HepG2 (cell line): ENCODE data around the gene PPOX. TPM values are rescaled to one million over a fixed set of nuclear protein-coding genes. Genes with fewer than 3 reads are reported as not detected.

Source experiments
- BCL6 ChIP-seq: IDR thresholded peaks from 2 replicates; pipeline ENCODE4 v1.6.1; 2016; ENCODE audit warnings: missing genetic modification reagents, missing compliant biosample characterization
- BRD4 ChIP-seq: sonication (generic); formaldehyde crosslinking; IDR thresholded peaks from 2 replicates; pipeline ENCODE4 v1.4.0; 2020; ENCODE audit warnings: missing genetic modification reagents
- CHCHD3 ChIP-seq: sonication (generic); formaldehyde crosslinking; IDR thresholded peaks from 2 replicates; pipeline ENCODE4 v1.8.0; 2022; ENCODE audit warnings: mild to moderate bottlenecking, missing genetic modification reagents, moderate library complexity
- HDAC1 ChIP-seq: sonication (generic); formaldehyde crosslinking; IDR thresholded peaks from 2 replicates; pipeline ENCODE4 v1.5.1; 2020; ENCODE audit warnings: mild to moderate bottlenecking, missing genetic modification reagents
- HMG20A ChIP-seq: IDR thresholded peaks from 2 replicates; pipeline ENCODE4 v1.6.1; 2016; ENCODE audit warnings: borderline replicate concordance
- HOXA3 ChIP-seq: sonication (generic); formaldehyde crosslinking; IDR thresholded peaks from 2 replicates; pipeline ENCODE4 v1.5.0; 2020; ENCODE audit warnings: missing genetic modification reagents
- JUNB ChIP-seq: sonication (generic); formaldehyde crosslinking; IDR thresholded peaks from 2 replicates; pipeline ENCODE4 v1.8.0; 2022; ENCODE audit warnings: missing genetic modification reagents, mild to moderate bottlenecking, borderline replicate concordance
- KAT2B ChIP-seq: fragments of 150-350 bp; IDR thresholded peaks from 2 replicates; pipeline ENCODE4 v1.6.1; 2014; ENCODE audit warnings: low read depth, low read length, borderline replicate concordance
- NFIC ChIP-seq: IDR thresholded peaks from 2 replicates; pipeline ENCODE4 v1.6.1; 2012; ENCODE audit warnings: mild to moderate bottlenecking, low read length, inconsistent platforms
- NR3C1 ChIP-seq: sonication (generic); formaldehyde crosslinking; IDR thresholded peaks from 2 replicates; pipeline ENCODE4 v1.4.0; 2020; ENCODE audit warnings: missing genetic modification reagents
- POGK ChIP-seq: sonication (generic); formaldehyde crosslinking; conservative IDR thresholded peaks from 2 replicates; pipeline ENCODE4 v1.8.0; 2022; ENCODE audit warnings: mild to moderate bottlenecking, moderate library complexity, missing genetic modification reagents
- POLR2A ChIP-seq, 2 experiments: IDR thresholded peaks; 2 replicates each; pipeline ENCODE4 v1.6.1; 2011; ENCODE audit warnings: low read depth in 2 of 2, low read length in 2 of 2, mild to moderate bottlenecking in 1 of 2, moderate library complexity in 1 of 2; ENCODE audit not compliant: insufficient read depth in 1 of 2
- POLR2AphosphoS2 ChIP-seq: IDR thresholded peaks from 2 replicates; pipeline ENCODE4 v1.6.1; 2011; ENCODE audit warnings: low read depth, low read length, improper control_type of control experiment
- SCMH1 ChIP-seq: sonication (generic); formaldehyde crosslinking; IDR thresholded peaks from 2 replicates; pipeline ENCODE4 v1.9.0; 2021; ENCODE audit warnings: missing genetic modification reagents, mild to moderate bottlenecking, borderline replicate concordance
- SRY ChIP-seq: sonication (generic); formaldehyde crosslinking; IDR thresholded peaks from 2 replicates; pipeline ENCODE4 v1.8.0; 2022; ENCODE audit warnings: mild to moderate bottlenecking, missing genetic modification reagents
- ZNF317 ChIP-seq: sonication (generic); formaldehyde crosslinking; IDR thresholded peaks from 2 replicates; pipeline ENCODE4 v1.5.0; 2020; ENCODE audit warnings: mild to moderate bottlenecking, missing genetic modification reagents
- ZNF430 ChIP-seq: sonication (generic); formaldehyde crosslinking; IDR thresholded peaks from 2 replicates; pipeline ENCODE4 v1.9.0; 2021; ENCODE audit warnings: mild to moderate bottlenecking, missing genetic modification reagents
- ZNF580 ChIP-seq: IDR thresholded peaks from 2 replicates; pipeline ENCODE4 v1.6.1; 2016; ENCODE audit warnings: low read depth, borderline replicate concordance
- ZNF597 ChIP-seq: sonication (generic); formaldehyde crosslinking; IDR thresholded peaks from 2 replicates; pipeline ENCODE4 v1.5.0; 2020; ENCODE audit warnings: missing genetic modification reagents
- ZNF687 ChIP-seq: sonication (generic); formaldehyde crosslinking; IDR thresholded peaks from 2 replicates; pipeline ENCODE4 v1.5.1; 2020; ENCODE audit warnings: mild to moderate bottlenecking, missing genetic modification reagents, moderate library complexity
- ZNF691 ChIP-seq: sonication (generic); formaldehyde crosslinking; IDR thresholded peaks from 2 replicates; pipeline ENCODE4 v1.4.0; 2020; ENCODE audit warnings: missing genetic modification reagents, low read depth, mild to moderate bottlenecking, borderline replicate concordance
- ZSCAN21 ChIP-seq: sonication (generic); formaldehyde crosslinking; IDR thresholded peaks from 2 replicates; pipeline ENCODE4 v1.8.0; 2022; ENCODE audit warnings: mild to moderate bottlenecking, missing genetic modification reagents, moderate library complexity, borderline replicate concordance
- polyA plus RNA-seq, 8 experiments: library from polyadenylated mRNA; depleted of rRNA in 3 of 8; stranded (reverse) in 7 of 8; unstranded in 1 of 8; fragments of >200 nt; fragmentation: Illumina TruSeq in 4 of 8; extraction: Trizol in 4 of 8; gene quantifications; 2 replicates each; pipeline versions ENCODE4 v1.2.1 to v1.2.3, GENCODE V29; 2011 to 2016; ENCODE audit warnings: low read depth in 4 of 8, missing spikeins in 1 of 8, mixed read lengths in 1 of 8; ENCODE audit not compliant: insufficient read depth in 1 of 8
- total RNA-seq, 5 experiments: library from RNA; depleted of rRNA; stranded (reverse); fragments of >200 nt; fragmentation: Illumina TruSeq; extraction: Trizol; gene quantifications; 2 replicates each; pipeline ENCODE4 v1.2.3, GENCODE V29; 2016; ENCODE audit warnings: low read depth in 1 of 5

The PPOX gene
- total and polyA plus RNA-seq, 2 of the 13 experiments (the other 11 are each of a cell fraction or from before 2014, with no cell fraction given) = 15.5 to 27.7 TPM

- no peak for TF ChIP-seq ZNF691
- TF ChIP-seq BCL6 (CRISPR knock-in tag) = no peak
- peak; percentile 17; the same call in 1 of the 2 replicates for TF ChIP-seq HDAC1 (CRISPR knock-in tag)
- 0 out of 2 replicates have a peak, but pooled peaks have one; percentile 4 for TF ChIP-seq ZNF687
- TF ChIP-seq HOXA3 = peak; percentile 27; the same call in 1 of the 2 replicates
- TF ChIP-seq POGK (CRISPR knock-in tag) = peak; percentile 44; the same call in 1 of the 2 replicates
- no peak for TF ChIP-seq POLR2AphosphoS2
- 0 out of 4 replicates have a peak, but pooled peaks of 1 of the 2 experiments have one; percentile 29 for TF ChIP-seq POLR2A (IDR thresholded peaks at IDR 0.05; ENCODE audit: insufficient read depth in 1 of 2, low read depth in 2 of 2, low read length in 2 of 2)
- no peak for TF ChIP-seq KAT2B
- peak; percentile 59; the same call in 1 of the 2 replicates for TF ChIP-seq ZNF430 (CRISPR knock-in tag)
- TF ChIP-seq ZSCAN21 (CRISPR knock-in tag) = no peak
- peak; percentile 76; the same call in 1 of the 2 replicates for TF ChIP-seq BRD4 (CRISPR knock-in tag)
- TF ChIP-seq ZNF317 (CRISPR knock-in tag) = no peak
- TF ChIP-seq ZNF580 (CRISPR knock-in tag) = 0 out of 2 replicates have a peak, but pooled peaks have one; percentile 13
- no peak for TF ChIP-seq NR3C1 (CRISPR knock-in tag)
- TF ChIP-seq ZNF597 (CRISPR knock-in tag) = no peak
- 0 out of 2 replicates have a peak, but pooled peaks have one; percentile 71 for TF ChIP-seq CHCHD3 (CRISPR knock-in tag)
- no peak for TF ChIP-seq NFIC
- no peak for TF ChIP-seq JUNB (CRISPR knock-in tag)
- no peak for TF ChIP-seq HMG20A (CRISPR knock-in tag)
- TF ChIP-seq SCMH1 (CRISPR knock-in tag) = no peak
- no peak for TF ChIP-seq SRY (CRISPR knock-in tag)
Observed at GRCh38 chr1:161200992-161201835, 35.0 kb downstream of the PPOX start (continued).
